Measurements from ENCODE around the gene CLDN14.

The CLDN14 gene

DNA sequence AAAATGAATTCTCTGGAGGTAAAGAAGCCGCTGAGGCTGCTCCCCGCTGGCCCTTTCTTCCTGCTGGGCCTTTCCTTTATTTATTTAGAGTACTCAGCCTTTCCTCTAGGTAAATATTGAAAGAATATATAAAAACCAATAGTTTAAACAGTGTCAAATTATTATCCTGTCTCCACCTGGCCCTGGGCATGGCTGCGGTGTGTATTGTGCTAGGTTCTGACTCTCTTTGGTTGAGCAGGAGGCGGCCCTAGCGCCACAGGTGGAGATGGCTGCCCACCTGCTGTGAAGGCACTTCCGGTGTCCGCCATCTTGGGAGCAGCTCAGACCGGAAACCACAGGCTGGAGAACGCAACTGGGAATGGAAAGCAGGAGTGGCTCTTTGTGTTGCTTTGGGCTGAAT is 29.0 kb upstream of the CLDN14 start:
- H3K4me3 Mint-ChIP-seq: no peak overlapping the region
- peak overlapping the region in 1 of 2 donors; percentile 79 for H3K27ac Mint-ChIP-seq
- H3K9me3 Mint-ChIP-seq: no peaks in the 10 kb centered on the region

DNA sequence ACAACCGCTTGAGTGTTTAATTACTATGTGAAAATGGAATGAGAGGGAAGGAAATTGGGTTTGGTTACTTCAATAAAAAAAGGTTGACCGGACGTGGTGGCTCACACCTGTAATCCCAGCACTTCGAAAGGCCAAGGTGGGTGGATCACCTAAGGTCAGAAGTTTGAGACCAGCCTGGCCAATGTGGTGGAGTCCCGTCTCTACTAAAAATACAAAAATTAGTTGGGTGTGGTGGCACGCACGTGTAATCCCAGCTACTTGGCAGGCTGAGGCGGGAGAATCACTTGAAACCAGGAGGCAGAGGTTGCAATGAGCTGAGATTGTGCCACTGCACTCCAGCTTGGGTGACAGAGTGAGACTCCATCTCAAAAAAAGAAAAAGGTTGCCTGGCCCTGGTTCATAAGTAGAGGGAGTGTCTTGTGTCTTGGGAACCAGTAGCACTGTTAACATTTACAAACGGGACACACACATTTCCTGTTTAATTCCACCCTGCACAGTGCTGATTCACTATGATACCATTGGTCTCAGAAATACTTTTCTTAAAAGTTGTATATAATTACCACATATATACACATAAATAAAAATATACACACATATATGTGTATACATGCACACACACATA is 27.6 kb upstream of the CLDN14 start:
- ATAC-seq (no peak), DNase-seq (no peak)
- no peaks in the 10 kb centered on the region for H3K4me1 Mint-ChIP-seq
- H3K4me3 Mint-ChIP-seq: no peak overlapping the region
- H3K27me3 Mint-ChIP-seq: no peaks in the 10 kb centered on the region
- H3K27ac Mint-ChIP-seq: no peak overlapping the region
- H3K9me3 Mint-ChIP-seq: no peaks in the 10 kb centered on the region

More for the DNA sequence above, 29.0 kb upstream of the CLDN14 start:
- ATAC-seq (no peak), DNase-seq (no peak)
- Mint-ChIP-seq H3K4me1 (no peaks in the 10 kb centered on the region), H3K27me3 (peaks cover 1% of the 10 kb centered on the region)

DNA sequence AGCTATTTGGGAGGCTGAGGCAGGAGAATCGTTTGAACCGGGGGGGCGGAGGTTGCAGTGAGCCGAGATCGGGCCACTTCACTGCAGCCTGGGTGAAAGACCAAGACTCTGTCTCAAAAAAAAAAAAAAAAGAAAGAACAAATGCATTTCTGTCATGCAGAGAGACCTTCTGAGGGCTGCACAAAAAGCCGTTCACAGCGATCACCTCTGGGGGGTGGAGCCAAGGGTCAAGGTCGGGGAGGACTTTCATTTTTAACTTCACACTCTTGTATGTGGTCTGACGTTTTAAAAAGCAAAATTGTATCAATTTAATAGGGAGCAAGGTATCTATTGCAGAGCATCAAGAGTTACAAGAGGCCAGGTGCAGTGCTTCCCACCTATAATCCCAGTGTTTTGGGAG is 26.6 kb upstream of the CLDN14 start:
- no peaks in the 10 kb centered on the region for H3K4me1 Mint-ChIP-seq
- no peaks in the 10 kb centered on the region for H3K27me3 Mint-ChIP-seq
- no peaks in the 10 kb centered on the region for H3K9me3 Mint-ChIP-seq
- DNase-seq (no peak), ATAC-seq (no peak)
- no peak overlapping the region for H3K4me3 Mint-ChIP-seq
- H3K27ac Mint-ChIP-seq: no peak overlapping the region

DNA sequence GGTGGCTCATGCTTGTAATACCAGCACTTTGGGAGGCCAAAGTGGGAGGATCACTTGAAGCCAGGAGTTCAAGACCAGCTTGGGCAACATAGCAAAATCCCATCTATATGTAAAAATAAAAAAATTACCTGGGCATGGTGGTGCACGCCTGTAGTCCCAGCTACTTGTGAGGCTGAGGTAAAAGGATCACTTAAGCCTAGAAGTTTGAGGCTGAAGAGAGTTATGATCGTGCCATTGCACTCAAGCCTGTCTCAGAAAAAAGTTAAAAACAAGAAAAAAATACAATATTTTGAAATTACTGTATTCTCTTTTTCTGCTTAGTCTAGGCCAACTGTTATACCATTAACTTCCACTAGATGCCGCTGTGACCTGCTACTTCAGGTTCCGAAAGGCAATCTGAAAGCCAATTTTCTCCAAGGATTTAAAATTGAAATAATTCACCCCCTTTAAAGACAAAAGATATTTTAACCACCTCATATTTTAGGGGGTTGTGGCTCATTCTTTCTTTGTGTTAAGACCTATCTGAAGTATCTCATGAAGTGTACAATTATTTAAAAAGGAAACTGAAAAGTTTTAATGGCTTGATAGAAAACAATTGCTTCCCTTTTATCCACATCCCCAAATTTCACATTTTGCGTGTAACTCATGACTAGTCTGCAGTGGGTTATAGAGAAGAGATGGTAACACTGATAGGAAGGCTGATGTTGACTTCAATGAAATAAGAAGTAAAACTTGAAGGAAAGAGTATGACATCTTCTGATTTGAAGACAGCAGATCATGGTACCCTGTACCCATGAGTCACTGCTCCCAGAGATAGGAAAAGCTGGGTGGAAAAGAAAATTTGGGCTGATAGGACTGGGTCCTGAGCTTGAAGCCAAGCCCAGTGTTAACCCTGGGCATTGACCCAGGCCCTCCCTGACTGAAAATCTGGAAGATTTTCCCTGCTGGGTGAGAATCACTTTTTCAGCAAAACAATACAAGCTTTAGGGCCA is 24.4 kb upstream of the CLDN14 start:
- Mint-ChIP-seq H3K9me3 (no peaks in the 10 kb centered on the region), H3K4me3 (no peak overlapping the region), H3K27ac (no peak overlapping the region), H3K4me1 (no peaks in the 10 kb centered on the region), H3K27me3 (no peaks in the 10 kb centered on the region)
- ATAC-seq (no peak), DNase-seq (peak; percentile 18 to 27)

DNA sequence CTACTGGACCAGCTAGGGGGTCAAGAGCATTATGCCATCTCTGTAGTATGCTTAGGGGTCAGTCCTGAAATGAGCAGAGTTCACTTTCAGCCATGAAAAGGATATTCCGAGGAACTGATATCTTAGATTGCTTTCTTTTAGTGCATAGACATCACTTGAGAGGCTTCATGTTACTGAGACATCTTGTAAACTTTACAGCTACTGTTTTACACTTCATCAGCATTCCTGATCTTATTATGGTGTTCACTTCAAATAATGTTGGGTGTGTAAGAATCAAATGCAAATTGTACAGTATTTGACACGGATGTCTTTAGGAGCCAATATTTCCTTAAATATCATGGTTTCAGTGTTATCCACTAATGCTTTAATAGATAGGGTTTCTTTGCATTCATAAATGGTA is 22.4 kb upstream of the CLDN14 start:
- Mint-ChIP-seq H3K4me1 (no peaks in the 10 kb centered on the region), H3K4me3 (no peak overlapping the region), H3K27me3 (no peaks in the 10 kb centered on the region), H3K27ac (no peak overlapping the region), H3K9me3 (no peaks in the 10 kb centered on the region)
- ATAC-seq (no peak), DNase-seq (no peak)

DNA sequence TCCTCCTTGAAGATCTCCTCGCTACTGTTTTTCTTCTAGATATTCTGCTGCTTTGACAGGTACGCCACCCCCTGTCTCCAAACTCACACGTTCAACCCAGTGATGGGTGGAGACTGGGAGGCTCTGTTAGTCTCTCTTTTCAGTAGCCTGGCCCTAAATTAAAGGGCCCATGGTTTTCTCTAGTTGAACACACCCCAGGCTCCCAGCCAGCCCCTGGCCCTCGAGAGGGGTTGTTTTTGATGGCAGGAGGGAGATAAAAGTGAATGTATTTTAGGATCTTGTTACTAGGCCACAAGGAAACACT is 21.6 kb upstream of the CLDN14 start:
- Mint-ChIP-seq H3K4me1 (no peaks in the 10 kb centered on the region), H3K27ac (no peak overlapping the region), H3K9me3 (peaks cover 0 to under 1% of the 10 kb centered on the region in 2 donors), H3K27me3 (no peaks in the 10 kb centered on the region), H3K4me3 (no peak overlapping the region)
- ATAC-seq (no peak), DNase-seq (no peak)

DNA sequence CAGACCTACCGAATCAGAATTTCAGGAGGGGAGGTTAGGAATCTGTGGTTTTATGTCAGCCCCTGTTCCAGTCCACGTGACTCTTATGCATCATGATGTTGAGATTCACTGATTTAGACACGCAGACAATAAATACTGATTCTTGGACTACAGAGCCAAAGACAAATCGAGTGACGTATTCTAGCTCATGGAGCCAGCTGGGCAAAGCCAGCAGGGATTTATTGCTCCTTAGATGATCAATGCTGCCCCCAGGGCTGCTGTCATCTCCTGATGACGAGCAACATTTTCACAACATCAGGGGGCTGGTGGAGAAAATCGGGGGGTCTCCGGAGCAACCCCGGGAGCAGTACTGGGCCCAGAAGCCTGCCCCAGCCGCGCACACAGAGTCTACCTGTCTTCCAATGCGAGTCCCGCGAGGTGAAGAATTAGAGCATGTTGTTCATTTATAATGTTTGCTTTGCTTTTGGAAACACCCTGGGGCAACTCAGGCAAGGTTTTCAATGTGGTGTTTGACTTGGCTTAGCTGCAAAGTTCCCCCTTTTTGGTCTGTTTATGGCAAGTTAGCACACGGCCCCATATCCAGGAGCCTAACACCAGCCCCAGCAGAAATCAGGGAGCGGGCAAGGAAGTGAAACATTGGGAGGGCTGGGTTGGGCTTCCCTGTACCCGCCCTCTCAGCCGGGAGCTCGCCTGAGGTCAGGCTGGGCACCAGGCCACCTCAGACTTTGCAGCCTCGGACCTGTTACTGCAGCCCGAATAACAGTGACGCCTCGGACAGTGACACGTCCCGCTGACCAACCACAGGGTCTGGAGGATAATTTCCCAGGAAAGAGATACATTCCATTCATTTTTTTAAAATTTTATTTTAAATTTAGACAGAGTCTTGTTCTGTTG is 19.9 kb upstream of the CLDN14 start:
- Mint-ChIP-seq H3K9me3 (peaks cover 0 to 5% of the 10 kb centered on the region in 2 donors), H3K27me3 (no peaks in the 10 kb centered on the region), H3K4me1 (no peaks in the 10 kb centered on the region), H3K4me3 (no peak overlapping the region), H3K27ac (no peak overlapping the region)
- no peak for DNase-seq
- no peak for ATAC-seq

DNA sequence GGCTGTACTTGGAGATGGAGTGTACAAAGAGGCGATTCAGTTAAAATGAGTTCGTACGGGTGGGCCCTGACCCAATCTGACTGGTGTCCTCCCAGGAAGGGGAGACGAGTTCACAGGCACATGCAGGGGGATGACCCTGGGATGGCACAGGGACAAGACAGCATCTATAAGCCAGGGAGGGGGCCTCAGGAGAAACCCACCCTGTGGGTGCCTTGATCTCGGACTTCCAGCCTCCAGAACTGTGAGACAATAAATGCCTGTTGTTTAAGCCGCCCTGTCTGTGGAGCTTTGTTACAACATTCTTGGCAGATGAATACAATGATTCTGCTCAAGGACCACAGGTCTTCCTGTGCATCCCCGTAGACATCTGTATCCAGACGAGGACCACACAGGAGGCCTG is 14.6 kb upstream of the CLDN14 start:
- Mint-ChIP-seq H3K27me3 (no peaks in the 10 kb centered on the region), H3K27ac (no peak overlapping the region), H3K4me3 (no peak overlapping the region), H3K9me3 (peaks cover 0 to 5% of the 10 kb centered on the region in 2 donors), H3K4me1 (no peaks in the 10 kb centered on the region)
- DNase-seq (no peak), ATAC-seq (no peak)

DNA sequence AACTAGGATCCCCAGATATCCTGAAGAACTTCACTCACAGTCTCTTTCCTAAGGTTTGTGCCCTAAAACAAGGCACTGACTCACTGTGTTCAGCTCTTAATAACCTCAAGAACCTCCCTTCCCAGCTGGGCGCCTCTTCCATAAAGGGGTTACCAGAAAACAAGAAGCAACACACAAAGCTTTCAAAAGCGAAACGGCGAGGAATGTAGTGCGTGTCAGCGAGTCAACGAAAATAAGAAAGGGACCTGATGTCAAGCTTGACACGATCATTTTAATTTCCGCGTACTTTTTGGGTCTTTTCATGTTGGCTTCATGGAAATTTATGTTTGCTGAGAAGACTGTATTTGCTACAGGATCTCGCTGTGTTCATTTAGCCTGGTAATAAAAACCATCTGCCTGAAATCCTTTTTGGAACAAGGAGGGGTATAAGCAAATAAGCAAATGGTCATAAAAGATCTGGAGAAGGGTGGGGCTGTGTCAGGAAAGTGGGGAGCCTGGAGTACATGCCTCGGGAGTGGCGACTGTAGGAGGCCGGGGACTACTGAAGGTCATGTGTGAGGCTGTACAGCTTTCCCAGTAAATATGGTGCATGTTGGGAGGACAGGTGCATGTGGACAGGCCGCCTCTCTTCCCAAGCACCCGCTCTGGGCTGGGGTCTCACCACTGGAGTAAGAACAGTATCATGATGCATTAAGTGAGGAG is 11.4 kb upstream of the CLDN14 start:
- H3K27me3 Mint-ChIP-seq: no peaks in the 10 kb centered on the region
- no peak overlapping the region for H3K4me3 Mint-ChIP-seq
- ATAC-seq (no peak), DNase-seq (no peak)
- no peak overlapping the region for H3K27ac Mint-ChIP-seq
- H3K9me3 Mint-ChIP-seq: peaks cover 0 to 3% of the 10 kb centered on the region in 2 donors
- H3K4me1 Mint-ChIP-seq: no peaks in the 10 kb centered on the region

DNA sequence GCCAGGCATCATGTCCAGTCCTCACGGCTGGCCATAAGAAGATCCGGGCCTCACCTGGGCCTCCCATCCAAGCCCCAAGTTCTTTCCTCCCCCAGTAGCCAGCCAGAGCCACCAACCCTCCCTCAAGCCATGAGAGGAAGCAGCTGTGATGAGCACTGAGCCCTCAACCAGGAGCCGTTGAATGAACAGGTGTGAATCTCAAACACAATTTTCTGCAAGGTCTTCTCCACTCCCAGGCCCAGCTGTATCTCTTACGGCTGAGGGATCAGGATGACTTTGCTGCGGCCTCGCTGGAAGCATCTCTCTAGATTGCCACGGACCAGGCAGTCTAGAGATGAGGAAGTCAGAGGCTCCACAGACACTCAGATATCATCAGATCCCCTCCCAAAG is 9.8 kb upstream of the CLDN14 start:
- no peak overlapping the region for H3K4me3 Mint-ChIP-seq
- no peaks in the 10 kb centered on the region for H3K27me3 Mint-ChIP-seq
- H3K4me1 Mint-ChIP-seq: no peaks in the 10 kb centered on the region
- H3K27ac Mint-ChIP-seq: no peak overlapping the region
- no peak for DNase-seq
- H3K9me3 Mint-ChIP-seq: no peaks in the 10 kb centered on the region
- no peak for ATAC-seq

DNA sequence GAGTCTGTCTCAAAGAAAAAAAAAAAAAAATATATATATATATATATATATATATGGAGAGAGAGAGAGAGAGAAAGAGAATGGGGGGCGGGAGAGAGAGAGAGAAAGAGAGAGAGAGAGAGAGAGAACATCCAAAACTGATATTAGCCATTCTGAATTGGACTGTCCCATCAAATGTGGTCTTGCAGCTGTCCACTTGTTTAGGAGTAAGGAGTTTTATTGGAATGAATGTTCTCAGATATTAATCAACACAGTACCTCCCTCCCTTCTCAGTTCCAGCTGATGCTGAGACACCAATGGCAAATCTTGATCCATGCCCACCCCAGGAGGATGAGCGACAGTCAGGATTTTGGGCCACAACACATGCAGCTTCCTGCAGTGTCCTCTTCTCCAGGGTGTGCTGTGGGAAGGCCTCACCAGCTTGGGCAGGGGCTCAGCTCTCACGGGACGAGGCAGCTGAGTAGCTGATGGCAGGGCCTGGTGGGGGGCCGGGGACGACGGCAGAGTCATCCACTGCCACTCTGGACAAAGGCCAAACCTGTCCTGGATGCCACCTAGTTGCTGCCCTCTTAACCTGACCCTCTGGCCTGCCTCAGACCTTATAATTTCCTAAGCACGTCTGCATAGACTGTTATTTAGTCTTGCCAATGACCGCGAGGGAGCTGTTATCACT is 9.3 kb upstream of the CLDN14 start:
- H3K4me3 Mint-ChIP-seq: no peak overlapping the region
- H3K4me1 Mint-ChIP-seq: no peaks in the 10 kb centered on the region
- no peak overlapping the region for H3K27ac Mint-ChIP-seq
- ATAC-seq (no peak), DNase-seq (no peak)
- no peaks in the 10 kb centered on the region for H3K9me3 Mint-ChIP-seq
- H3K27me3 Mint-ChIP-seq: no peaks in the 10 kb centered on the region

DNA sequence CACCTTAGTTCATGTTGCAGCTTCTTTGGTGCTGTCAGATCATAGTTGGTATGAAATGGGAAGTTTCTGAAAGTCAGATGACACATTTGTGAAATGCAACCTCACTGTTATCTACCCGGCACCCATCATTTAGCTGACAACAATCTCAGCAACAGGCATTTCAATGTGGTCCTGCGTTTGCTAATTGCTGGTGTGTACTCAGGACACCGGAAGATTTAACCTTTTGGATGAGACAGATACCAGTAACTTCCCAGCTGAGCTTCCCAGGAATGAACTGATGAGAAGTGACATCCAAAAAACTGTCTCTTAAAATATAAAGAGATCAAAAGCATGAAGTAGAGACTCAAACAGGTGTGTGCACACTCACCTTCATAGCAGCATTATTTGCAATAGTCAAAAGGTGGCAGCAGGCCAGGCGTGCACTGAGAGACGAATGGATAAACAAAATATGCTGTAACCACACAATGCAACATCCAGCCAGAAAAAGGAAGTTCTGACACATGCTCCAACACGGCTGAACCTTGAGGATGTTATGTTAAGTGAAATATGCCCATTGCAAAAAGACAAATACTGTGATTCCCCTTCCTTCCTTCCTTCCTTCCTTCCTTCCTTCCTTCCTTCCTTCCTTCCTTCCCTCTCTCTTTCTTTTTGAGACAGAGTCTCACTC is 7.9 kb upstream of the CLDN14 start:
- no peak overlapping the region for H3K4me3 Mint-ChIP-seq

DNA sequence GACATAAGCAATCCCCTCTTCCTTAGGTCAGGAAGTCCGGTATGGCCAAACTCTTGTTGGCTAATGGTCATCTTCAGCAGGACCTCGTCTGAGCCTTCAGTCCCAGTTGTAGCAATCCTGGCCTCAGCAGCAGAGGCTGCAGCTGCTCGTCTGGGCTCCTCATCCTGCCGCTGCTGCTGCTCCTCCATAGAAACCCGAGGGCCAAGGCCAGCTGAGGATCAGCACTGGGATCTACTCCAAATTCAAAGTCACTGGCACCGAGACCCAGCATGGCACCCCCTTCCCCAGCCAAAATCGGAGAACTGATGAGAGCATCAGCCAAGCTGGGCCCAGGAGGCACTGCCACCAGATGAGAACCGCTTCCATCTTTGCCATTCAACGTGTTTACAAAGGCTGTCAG is 6.3 kb upstream of the CLDN14 start:
- no peaks in the 10 kb centered on the region for H3K9me3 Mint-ChIP-seq
- no peak overlapping the region for H3K4me3 Mint-ChIP-seq
- H3K27ac Mint-ChIP-seq: peak overlapping the region in 1 of 2 donors; percentile 57
- DNase-seq (no peak), ATAC-seq (no peak)
- H3K4me1 Mint-ChIP-seq: no peaks in the 10 kb centered on the region
- no peaks in the 10 kb centered on the region for H3K27me3 Mint-ChIP-seq

More for the DNA sequence above, 7.9 kb upstream of the CLDN14 start:
- Mint-ChIP-seq H3K9me3 (no peaks in the 10 kb centered on the region), H3K27me3 (no peaks in the 10 kb centered on the region), H3K27ac (no peak overlapping the region), H3K4me1 (no peaks in the 10 kb centered on the region)
- DNase-seq (no peak), ATAC-seq (no peak)

DNA sequence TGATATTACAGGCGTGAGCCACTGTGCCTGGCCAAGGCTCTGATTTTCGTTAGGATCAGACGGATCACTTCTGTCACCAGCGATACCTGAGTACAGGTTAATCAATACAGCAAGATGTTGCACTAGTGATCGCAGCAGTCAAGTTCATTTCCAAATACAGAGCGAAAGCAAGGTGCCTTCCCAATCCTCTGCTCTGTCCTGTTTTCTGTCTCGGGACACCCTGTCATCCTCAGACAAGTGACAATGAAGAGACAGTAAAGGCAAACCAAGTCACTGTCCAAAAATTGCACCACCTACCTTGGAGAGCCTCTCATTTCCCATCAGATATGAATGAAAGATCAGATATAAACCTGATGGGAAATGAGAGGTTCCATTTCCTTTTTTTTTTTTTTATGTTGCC is 5.6 kb upstream of the CLDN14 start:
- Mint-ChIP-seq H3K9me3 (no peaks in the 10 kb centered on the region), H3K27ac (peak overlapping the region in 1 of 2 donors; percentile 57), H3K4me3 (no peak overlapping the region), H3K4me1 (no peaks in the 10 kb centered on the region), H3K27me3 (no peaks in the 10 kb centered on the region)
- no peak for ATAC-seq
- DNase-seq: no peak
